Glutamatergic neuron (in vitro differentiated cells): ENCODE data around the gene SART1. TPM values are rescaled to one million over a fixed set of nuclear protein-coding genes. Genes with fewer than 3 reads are reported as not detected.

Experiments used
- DNase-seq: peaks from one replicate; pipeline ENCODE4 v3.0.0; 2022
- H3K27ac Mint-ChIP-seq: one replicate; pipeline ENCODE4 v1.8.0; 2020; ENCODE audit warnings: mild to moderate bottlenecking, mixed read lengths, inconsistent platforms; ENCODE audit not compliant: unreplicated experiment
- H3K27me3 Mint-ChIP-seq: one replicate; pipeline ENCODE4 v1.8.0; 2020; ENCODE audit warnings: mild to moderate bottlenecking, moderate library complexity, mixed read lengths, inconsistent platforms; ENCODE audit not compliant: unreplicated experiment
- H3K36me3 Mint-ChIP-seq: one replicate; pipeline ENCODE4 v1.8.0; 2020; ENCODE audit warnings: mild to moderate bottlenecking, mixed read lengths, inconsistent platforms; ENCODE audit not compliant: unreplicated experiment
- H3K4me1 Mint-ChIP-seq: one replicate; pipeline ENCODE4 v1.8.0; 2020; ENCODE audit warnings: mild to moderate bottlenecking, low read depth, mixed read lengths, inconsistent platforms; ENCODE audit not compliant: unreplicated experiment
- H3K4me3 Mint-ChIP-seq: one replicate; pipeline ENCODE4 v1.8.0; 2020; ENCODE audit warnings: mild to moderate bottlenecking, mixed read lengths, inconsistent platforms; ENCODE audit not compliant: unreplicated experiment
- H3K9me3 Mint-ChIP-seq: one replicate; pipeline ENCODE4 v1.8.0; 2020; ENCODE audit warnings: mild to moderate bottlenecking, moderate library complexity, mixed read lengths, inconsistent platforms; ENCODE audit not compliant: unreplicated experiment
- total RNA-seq: library from RNA; stranded (reverse); fragmentation: NEBNext Ultra II Directional; extraction: Animal tissue kit (Norgen Biotek cat#: 25700); gene quantifications from one replicate; pipeline ENCODE4 v1.2.1, GENCODE V29; 2021; ENCODE audit not compliant: unreplicated experiment
- TF ChIP-seq, protein P1 (sequence below): fragments of 200-600 bp; sonication (generic); IDR thresholded peaks from one replicate; pipeline ENCODE4 v1.5.0; 2021; ENCODE audit not compliant: partially characterized antibody, unreplicated experiment

Gene SART1
- total RNA-seq, 1 donor from 2014 or later = 52.3 TPM

DNA sequence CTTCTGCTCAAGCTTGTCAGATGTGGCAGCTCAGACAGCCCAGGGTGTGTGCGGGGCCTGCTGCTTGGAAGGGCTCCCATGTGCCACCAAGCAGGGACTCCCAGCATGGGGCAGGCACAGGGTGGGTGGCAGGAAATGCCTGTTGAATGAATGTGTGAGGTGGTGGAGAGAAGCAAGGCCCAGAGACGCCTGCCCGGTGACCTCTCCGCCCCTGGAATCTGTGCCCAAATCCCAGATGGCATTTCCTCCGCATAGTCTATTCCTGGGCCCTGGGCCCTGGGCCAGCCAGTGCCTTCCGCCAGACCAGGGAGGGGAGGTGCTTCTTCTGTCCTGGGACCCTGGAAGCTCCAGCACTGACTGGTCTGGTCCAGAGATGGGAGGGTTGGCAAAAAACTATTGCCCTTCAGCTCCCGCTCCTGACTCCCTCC, 53.9 kb downstream of the SART1 start:
- H3K27ac Mint-ChIP-seq = no peak overlapping the region
- H3K4me1 Mint-ChIP-seq = no peaks in the 10 kb centered on the region
- TF ChIP-seq, protein P1, sequence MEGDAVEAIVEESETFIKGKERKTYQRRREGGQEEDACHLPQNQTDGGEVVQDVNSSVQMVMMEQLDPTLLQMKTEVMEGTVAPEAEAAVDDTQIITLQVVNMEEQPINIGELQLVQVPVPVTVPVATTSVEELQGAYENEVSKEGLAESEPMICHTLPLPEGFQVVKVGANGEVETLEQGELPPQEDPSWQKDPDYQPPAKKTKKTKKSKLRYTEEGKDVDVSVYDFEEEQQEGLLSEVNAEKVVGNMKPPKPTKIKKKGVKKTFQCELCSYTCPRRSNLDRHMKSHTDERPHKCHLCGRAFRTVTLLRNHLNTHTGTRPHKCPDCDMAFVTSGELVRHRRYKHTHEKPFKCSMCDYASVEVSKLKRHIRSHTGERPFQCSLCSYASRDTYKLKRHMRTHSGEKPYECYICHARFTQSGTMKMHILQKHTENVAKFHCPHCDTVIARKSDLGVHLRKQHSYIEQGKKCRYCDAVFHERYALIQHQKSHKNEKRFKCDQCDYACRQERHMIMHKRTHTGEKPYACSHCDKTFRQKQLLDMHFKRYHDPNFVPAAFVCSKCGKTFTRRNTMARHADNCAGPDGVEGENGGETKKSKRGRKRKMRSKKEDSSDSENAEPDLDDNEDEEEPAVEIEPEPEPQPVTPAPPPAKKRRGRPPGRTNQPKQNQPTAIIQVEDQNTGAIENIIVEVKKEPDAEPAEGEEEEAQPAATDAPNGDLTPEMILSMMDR = no peak
- no peak overlapping the region for H3K4me3 Mint-ChIP-seq
- H3K27me3 Mint-ChIP-seq = peaks cover under 1% of the 10 kb centered on the region
- DNase-seq = no peak
- H3K9me3 Mint-ChIP-seq = no peaks in the 10 kb centered on the region
- no peaks in the 10 kb centered on the region for H3K36me3 Mint-ChIP-seq

DNA sequence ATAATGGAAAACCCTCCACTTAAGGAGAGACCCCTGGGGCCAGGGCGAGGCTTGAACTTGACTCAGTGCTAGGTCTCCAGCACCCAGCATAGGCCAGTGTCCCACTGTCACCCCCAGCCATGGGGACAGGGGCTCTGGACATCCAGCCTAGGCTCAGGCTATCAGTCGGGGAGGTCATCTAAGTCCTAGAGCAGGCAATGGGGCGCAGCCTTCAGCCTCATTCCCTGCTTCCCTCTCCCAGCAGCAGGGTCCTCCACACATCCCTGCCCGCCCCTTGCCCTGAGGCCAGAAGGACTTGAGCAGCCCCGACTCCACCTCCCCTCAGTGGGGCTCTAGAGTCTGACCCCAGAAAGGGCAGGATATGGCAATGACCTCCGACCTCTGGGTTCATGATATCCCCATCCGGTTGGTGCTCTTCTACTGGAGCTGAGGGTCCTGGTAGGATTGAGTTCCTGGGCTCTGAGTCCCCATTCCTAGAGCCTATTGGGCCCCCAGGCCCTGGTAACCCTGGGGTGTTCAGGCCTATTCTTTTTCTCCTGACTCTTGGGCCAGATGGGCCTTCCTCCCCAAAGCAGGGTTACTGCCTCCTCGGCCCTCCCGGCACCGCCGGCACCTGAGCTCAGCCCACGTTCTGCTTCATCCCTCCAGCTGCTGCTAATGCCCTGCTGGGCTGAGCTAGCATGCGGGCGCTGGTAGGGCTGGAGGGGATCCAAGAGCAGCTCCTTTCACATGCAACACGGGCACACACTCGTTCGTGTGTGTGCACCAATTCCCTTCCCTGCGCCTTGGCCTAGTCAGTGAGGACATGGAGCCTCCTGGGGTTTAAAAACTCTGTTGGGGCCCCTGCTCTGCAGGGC, 54.6 kb downstream of the SART1 start:
- H3K9me3 Mint-ChIP-seq = no peaks in the 10 kb centered on the region
- H3K4me1 Mint-ChIP-seq = no peaks in the 10 kb centered on the region
- H3K4me3 Mint-ChIP-seq = no peak overlapping the region
- no peak overlapping the region for H3K27ac Mint-ChIP-seq
- no peak for DNase-seq
- no peaks in the 10 kb centered on the region for H3K36me3 Mint-ChIP-seq
- H3K27me3 Mint-ChIP-seq = no peaks in the 10 kb centered on the region
- TF ChIP-seq, protein P1 = no peak

DNA sequence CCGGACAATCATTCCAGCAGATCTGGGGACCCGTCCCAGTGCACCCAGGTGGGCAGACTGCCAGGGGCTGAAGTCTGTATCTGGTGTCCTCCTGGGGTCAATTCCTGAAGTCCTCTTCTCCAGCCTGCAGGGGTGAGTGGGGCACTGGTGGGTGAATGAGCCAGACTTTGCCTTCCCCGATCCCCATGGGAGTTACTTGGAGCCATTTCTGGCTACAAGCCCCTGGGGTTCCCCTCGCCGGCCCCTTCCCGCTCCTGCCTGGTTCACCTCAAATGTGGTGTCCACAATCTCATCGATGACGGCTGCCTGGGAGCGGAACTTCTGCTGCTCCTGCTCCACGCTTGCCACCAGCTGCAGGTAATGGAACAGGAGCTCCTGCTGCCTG, 55.3 kb downstream of the SART1 start:
- H3K27ac Mint-ChIP-seq = no peak overlapping the region
- H3K36me3 Mint-ChIP-seq = no peaks in the 10 kb centered on the region
- no peak overlapping the region for H3K4me3 Mint-ChIP-seq
- no peak for DNase-seq
- H3K27me3 Mint-ChIP-seq = peaks cover 3% of the 10 kb centered on the region
- TF ChIP-seq, protein P1 = no peak
- H3K4me1 Mint-ChIP-seq = no peaks in the 10 kb centered on the region
- H3K9me3 Mint-ChIP-seq = no peaks in the 10 kb centered on the region

DNA sequence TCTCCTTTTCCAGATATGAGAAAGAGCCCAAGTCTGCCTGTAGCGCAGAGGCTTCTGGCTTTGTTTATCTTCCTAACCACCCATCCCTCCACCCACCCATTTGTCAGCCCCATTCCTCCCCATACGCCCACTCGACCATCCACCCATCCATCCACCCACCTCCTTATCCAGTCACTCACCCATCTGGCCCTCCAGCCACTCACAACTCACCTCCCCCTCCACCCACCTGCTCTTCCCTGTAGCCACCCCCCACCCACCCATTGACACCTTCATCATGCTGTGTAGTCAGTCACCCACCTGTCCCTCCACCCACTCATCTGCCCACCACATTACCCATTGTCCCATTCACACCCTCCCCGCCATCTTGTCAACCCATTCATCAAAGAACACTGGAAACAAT, 55.8 kb downstream of the SART1 start:
- no peak overlapping the region for H3K27ac Mint-ChIP-seq
- no peaks in the 10 kb centered on the region for H3K36me3 Mint-ChIP-seq

DNA sequence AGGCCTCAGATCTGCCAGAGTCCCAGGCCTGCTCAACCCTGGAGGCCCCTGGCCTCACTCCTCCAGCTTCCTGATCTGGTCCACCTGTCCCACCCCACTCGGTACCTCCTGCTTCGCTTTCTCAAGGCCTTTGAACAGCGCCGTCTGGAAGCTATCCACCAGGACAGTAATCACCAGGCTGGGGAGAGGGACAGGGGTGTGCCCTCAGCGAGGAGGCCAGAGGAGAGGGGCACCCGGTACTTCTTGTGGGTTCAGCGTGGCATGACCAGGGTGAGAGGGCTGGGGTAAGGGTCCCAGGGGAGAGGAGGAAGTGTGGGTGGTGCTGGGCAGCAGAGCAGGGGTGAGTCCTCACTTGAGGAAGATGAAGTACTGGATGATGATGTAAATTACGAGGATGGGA, 58.7 kb downstream of the SART1 start:
- H3K27me3 Mint-ChIP-seq = peaks cover 16% of the 10 kb centered on the region
- H3K4me3 Mint-ChIP-seq = no peak overlapping the region
- no peak for DNase-seq
- TF ChIP-seq, protein P1 = no peak
- H3K9me3 Mint-ChIP-seq = peaks cover 5% of the 10 kb centered on the region
- no peaks in the 10 kb centered on the region for H3K36me3 Mint-ChIP-seq
- no peaks in the 10 kb centered on the region for H3K4me1 Mint-ChIP-seq
- no peak overlapping the region for H3K27ac Mint-ChIP-seq

More for the DNA sequence above, 55.8 kb downstream of the SART1 start:
- no peak for DNase-seq
- H3K4me1 Mint-ChIP-seq = no peaks in the 10 kb centered on the region
- TF ChIP-seq, protein P1 = no peak
- H3K9me3 Mint-ChIP-seq = no peaks in the 10 kb centered on the region
- peaks cover 3% of the 10 kb centered on the region for H3K27me3 Mint-ChIP-seq
- no peak overlapping the region for H3K4me3 Mint-ChIP-seq
